H1 (cell line): Measurements from ENCODE around the gene MRPS6. TPM values are rescaled to one million over a fixed set of nuclear protein-coding genes. Genes with fewer than 3 reads are reported as not detected.

Experiments
- ASH2L ChIP-seq: fragments of 200-600, 300-600 bp; sonication (generic); IDR thresholded peaks from one replicate; pipeline ENCODE4 v1.7.1; 2017; ENCODE audit warnings: low read length
- BACH1 ChIP-seq: IDR thresholded peaks from 2 replicates; pipeline ENCODE4 v1.6.1; 2012; ENCODE audit warnings: low read length, improper control_type of control experiment
- BCL11A ChIP-seq, 2 experiments: IDR thresholded peaks; one replicate each; pipeline ENCODE4 v1.6.1; 2011; ENCODE audit warnings: low read depth in 2 of 2, low read length in 2 of 2, mild to moderate bottlenecking in 2 of 2
- CREB1 ChIP-seq: IDR thresholded peaks from 2 replicates; pipeline ENCODE4 v1.6.1; 2012; ENCODE audit warnings: inconsistent platforms
- KDM1A ChIP-seq: fragments of 200-600, 300-600 bp; sonication (generic); IDR thresholded peaks from 2 replicates; pipeline ENCODE4 v1.7.1; 2016; ENCODE audit warnings: mild to moderate bottlenecking, low read length, borderline replicate concordance
- POLR2A ChIP-seq, 2 experiments: IDR thresholded peaks; 1 replicate in 1 of 2; 2 replicates in 1 of 2; pipeline ENCODE4 v1.6.1; 2011; ENCODE audit warnings: low read depth in 2 of 2, low read length in 2 of 2, mild to moderate bottlenecking in 2 of 2; ENCODE audit errors: control extremely low read depth in 1 of 2
- RFX5 ChIP-seq: IDR thresholded peaks from 2 replicates; pipeline ENCODE4 v1.6.1; 2011; ENCODE audit warnings: low read depth, low read length, improper control_type of control experiment, borderline replicate concordance
- TAF1 ChIP-seq: IDR thresholded peaks from 2 replicates; pipeline ENCODE4 v1.6.1; 2011; ENCODE audit warnings: mild to moderate bottlenecking, low read depth, low read length
- polyA plus RNA-seq, 7 experiments: library from polyadenylated mRNA; depleted of rRNA in 3 of 7; stranded (reverse) in 5 of 7; unstranded in 2 of 7; fragments of >200 nt in 5 of 7; fragments of 200-250 nt in 2 of 7; gene quantifications; 1 replicate in 5 of 7; 2 replicates in 1 of 7; 4 replicates in 1 of 7; pipeline versions ENCODE4 v1.2.1 to v1.2.3, GENCODE V29; 2011 to 2013; ENCODE audit warnings: missing spikeins in 2 of 7, mixed read lengths in 2 of 7
- total RNA-seq: library from RNA; stranded (reverse); fragmentation: NEBNext Ultra II Directional; extraction: Animal tissue kit (Norgen Biotek cat#: 25700); gene quantifications from 2 replicates; pipeline ENCODE4 v1.2.1, GENCODE V29; 2021
- TF ChIP-seq, protein P1 (sequence below): fragments of 300-600 bp; sonication (generic); IDR thresholded peaks from 2 replicates; pipeline ENCODE4 v1.7.1; 2012; ENCODE audit warnings: low read length, moderate library complexity, mild to moderate bottlenecking, inconsistent platforms; ENCODE audit not compliant: insufficient replicate concordance
- TF ChIP-seq, protein P2 (sequence below): IDR thresholded peaks from 2 replicates; pipeline ENCODE4 v1.6.1; 2011; ENCODE audit warnings: low read depth, mild to moderate bottlenecking, low read length; ENCODE audit not compliant: insufficient read depth

Gene MRPS6
- total and polyA plus RNA-seq, 2 of the 8 experiments (the other 6 are each of a cell fraction or from before 2014, with no cell fraction given) = 62.7 to 156 TPM

DNA sequence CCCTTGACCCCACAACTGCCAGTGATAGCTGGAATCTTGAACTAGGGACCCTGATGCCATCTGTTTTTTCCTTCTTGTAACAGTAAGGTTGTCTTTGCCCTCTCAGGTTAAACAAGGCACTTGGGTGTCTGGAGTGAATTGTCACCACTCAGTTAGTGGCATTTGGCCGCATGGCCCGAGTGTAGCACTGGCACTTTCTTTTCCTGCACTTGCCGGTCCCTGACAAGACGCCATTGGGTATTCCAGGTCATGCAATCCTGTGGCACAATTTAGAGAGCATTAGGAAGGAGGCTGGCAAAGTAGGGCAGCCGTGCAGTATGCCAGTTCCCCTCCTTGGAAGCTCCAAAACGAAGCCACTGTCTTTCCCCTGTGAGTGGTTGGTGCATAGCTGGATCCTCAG lies 70.8 kb downstream of the MRPS6 start (continued):
- TF ChIP-seq, protein P1, sequence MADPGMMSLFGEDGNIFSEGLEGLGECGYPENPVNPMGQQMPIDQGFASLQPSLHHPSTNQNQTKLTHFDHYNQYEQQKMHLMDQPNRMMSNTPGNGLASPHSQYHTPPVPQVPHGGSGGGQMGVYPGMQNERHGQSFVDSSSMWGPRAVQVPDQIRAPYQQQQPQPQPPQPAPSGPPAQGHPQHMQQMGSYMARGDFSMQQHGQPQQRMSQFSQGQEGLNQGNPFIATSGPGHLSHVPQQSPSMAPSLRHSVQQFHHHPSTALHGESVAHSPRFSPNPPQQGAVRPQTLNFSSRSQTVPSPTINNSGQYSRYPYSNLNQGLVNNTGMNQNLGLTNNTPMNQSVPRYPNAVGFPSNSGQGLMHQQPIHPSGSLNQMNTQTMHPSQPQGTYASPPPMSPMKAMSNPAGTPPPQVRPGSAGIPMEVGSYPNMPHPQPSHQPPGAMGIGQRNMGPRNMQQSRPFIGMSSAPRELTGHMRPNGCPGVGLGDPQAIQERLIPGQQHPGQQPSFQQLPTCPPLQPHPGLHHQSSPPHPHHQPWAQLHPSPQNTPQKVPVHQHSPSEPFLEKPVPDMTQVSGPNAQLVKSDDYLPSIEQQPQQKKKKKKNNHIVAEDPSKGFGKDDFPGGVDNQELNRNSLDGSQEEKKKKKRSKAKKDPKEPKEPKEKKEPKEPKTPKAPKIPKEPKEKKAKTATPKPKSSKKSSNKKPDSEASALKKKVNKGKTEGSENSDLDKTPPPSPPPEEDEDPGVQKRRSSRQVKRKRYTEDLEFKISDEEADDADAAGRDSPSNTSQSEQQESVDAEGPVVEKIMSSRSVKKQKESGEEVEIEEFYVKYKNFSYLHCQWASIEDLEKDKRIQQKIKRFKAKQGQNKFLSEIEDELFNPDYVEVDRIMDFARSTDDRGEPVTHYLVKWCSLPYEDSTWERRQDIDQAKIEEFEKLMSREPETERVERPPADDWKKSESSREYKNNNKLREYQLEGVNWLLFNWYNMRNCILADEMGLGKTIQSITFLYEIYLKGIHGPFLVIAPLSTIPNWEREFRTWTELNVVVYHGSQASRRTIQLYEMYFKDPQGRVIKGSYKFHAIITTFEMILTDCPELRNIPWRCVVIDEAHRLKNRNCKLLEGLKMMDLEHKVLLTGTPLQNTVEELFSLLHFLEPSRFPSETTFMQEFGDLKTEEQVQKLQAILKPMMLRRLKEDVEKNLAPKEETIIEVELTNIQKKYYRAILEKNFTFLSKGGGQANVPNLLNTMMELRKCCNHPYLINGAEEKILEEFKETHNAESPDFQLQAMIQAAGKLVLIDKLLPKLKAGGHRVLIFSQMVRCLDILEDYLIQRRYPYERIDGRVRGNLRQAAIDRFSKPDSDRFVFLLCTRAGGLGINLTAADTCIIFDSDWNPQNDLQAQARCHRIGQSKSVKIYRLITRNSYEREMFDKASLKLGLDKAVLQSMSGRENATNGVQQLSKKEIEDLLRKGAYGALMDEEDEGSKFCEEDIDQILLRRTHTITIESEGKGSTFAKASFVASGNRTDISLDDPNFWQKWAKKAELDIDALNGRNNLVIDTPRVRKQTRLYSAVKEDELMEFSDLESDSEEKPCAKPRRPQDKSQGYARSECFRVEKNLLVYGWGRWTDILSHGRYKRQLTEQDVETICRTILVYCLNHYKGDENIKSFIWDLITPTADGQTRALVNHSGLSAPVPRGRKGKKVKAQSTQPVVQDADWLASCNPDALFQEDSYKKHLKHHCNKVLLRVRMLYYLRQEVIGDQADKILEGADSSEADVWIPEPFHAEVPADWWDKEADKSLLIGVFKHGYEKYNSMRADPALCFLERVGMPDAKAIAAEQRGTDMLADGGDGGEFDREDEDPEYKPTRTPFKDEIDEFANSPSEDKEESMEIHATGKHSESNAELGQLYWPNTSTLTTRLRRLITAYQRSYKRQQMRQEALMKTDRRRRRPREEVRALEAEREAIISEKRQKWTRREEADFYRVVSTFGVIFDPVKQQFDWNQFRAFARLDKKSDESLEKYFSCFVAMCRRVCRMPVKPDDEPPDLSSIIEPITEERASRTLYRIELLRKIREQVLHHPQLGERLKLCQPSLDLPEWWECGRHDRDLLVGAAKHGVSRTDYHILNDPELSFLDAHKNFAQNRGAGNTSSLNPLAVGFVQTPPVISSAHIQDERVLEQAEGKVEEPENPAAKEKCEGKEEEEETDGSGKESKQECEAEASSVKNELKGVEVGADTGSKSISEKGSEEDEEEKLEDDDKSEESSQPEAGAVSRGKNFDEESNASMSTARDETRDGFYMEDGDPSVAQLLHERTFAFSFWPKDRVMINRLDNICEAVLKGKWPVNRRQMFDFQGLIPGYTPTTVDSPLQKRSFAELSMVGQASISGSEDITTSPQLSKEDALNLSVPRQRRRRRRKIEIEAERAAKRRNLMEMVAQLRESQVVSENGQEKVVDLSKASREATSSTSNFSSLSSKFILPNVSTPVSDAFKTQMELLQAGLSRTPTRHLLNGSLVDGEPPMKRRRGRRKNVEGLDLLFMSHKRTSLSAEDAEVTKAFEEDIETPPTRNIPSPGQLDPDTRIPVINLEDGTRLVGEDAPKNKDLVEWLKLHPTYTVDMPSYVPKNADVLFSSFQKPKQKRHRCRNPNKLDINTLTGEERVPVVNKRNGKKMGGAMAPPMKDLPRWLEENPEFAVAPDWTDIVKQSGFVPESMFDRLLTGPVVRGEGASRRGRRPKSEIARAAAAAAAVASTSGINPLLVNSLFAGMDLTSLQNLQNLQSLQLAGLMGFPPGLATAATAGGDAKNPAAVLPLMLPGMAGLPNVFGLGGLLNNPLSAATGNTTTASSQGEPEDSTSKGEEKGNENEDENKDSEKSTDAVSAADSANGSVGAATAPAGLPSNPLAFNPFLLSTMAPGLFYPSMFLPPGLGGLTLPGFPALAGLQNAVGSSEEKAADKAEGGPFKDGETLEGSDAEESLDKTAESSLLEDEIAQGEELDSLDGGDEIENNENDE = no peak
- no peak for TF ChIP-seq BCL11A (IDR thresholded peaks at IDR 0.05; ENCODE audit: low read depth in 2 of 2, low read length in 2 of 2)
- no peak for TF ChIP-seq KDM1A
- TF ChIP-seq ASH2L = no peak
- TF ChIP-seq TAF1 = no peak
- no peak for TF ChIP-seq RFX5
- no peak for TF ChIP-seq BACH1
- TF ChIP-seq CREB1 = no peak
- TF ChIP-seq POLR2A (IDR thresholded peaks at IDR 0.05; ENCODE audit: control extremely low read depth in 1 of 2, low read depth in 2 of 2, low read length in 2 of 2) = no peak
- TF ChIP-seq, protein P2, sequence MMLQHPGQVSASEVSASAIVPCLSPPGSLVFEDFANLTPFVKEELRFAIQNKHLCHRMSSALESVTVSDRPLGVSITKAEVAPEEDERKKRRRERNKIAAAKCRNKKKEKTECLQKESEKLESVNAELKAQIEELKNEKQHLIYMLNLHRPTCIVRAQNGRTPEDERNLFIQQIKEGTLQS = no peak
